HG03354 (cell line): ENCODE results near the gene UST.
"Not testable (repeated sequence)": the region's sequence is repeated elsewhere in the genome, so short reads cannot be mapped to it uniquely, and the experiment has no call there.

Experiments used
- ATAC-seq: cut with Tn5 transposase; IDR thresholded peaks from one replicate; pipeline ENCODE4 v1.9.1; 2021; ENCODE audit warnings: mild to moderate bottlenecking; ENCODE audit not compliant: unreplicated experiment, poor library complexity, severe bottlenecking

UST gene

GRCh38 chr6:148727104-148727503 is 19.7 kb upstream of the UST start:
- no peak for ATAC-seq

- no peak for ATAC-seq
These were observed 10.8 kb upstream of the UST start for GRCh38 chr6:148735989-148736388.

GRCh38 chr6:148736774-148737412 is 9.9 kb upstream of the UST start:
- no peak for ATAC-seq

GRCh38 chr6:148737806-148738205 is 9.0 kb upstream of the UST start:
- ATAC-seq: no peak

GRCh38 chr6:148738946-148739821 is 7.6 kb upstream of the UST start:
- ATAC-seq: no peak

GRCh38 chr6:148739822-148740128 is 7.1 kb upstream of the UST start:
- ATAC-seq: no peak

GRCh38 chr6:148743476-148743875 is 3.4 kb upstream of the UST start:
- ATAC-seq: no peak

GRCh38 chr6:148745926-148746325 is 904 bp upstream of the UST start:
- ATAC-seq: no peak

GRCh38 chr6:148747145-148747470 is 278 bp downstream of the UST start:
- ATAC-seq: no peak

GRCh38 chr6:148747471-148748165 is 788 bp downstream of the UST start:
- ATAC-seq: peak; percentile 43

GRCh38 chr6:148749674-148750073 is 2.8 kb downstream of the UST start:
- ATAC-seq: no peak

GRCh38 chr6:148750838-148751792 is 4.3 kb downstream of the UST start:
- ATAC-seq: no peak

- no peak for ATAC-seq
These were observed 5.0 kb downstream of the UST start for GRCh38 chr6:148751793-148752170.

- ATAC-seq: not testable (repeated sequence)
These were observed 8.5 kb downstream of the UST start for GRCh38 chr6:148755379-148755778.

- ATAC-seq: peak; percentile 24
These were observed 11.2 kb downstream of the UST start for GRCh38 chr6:148757944-148758480.

GRCh38 chr6:148758492-148758891 is 11.7 kb downstream of the UST start:
- peak; percentile 79 for ATAC-seq

- ATAC-seq: no peak
These were observed 13.4 kb downstream of the UST start for GRCh38 chr6:148760258-148760534.

- ATAC-seq: peak; percentile 36
These were observed 14.0 kb downstream of the UST start for GRCh38 chr6:148760568-148761526.

GRCh38 chr6:148761527-148762011 is 14.7 kb downstream of the UST start:
- ATAC-seq: no peak
